Neuronal stem cell (in vitro differentiated cells): ENCODE results near the gene NTMT2. TPM values are rescaled to one million over a fixed set of nuclear protein-coding genes. Genes with fewer than 3 reads are reported as not detected.
A peak's percentile ranks its signal among the peaks of the same experiment; 100 is the strongest.

ENCODE experiments used
- DNase-seq: peaks from one replicate; pipeline ENCODE4 v3.0.0-alpha.2; 2013; ENCODE audit warnings: low spot score
- H2AFZ ChIP-seq: one replicate; pipeline ENCODE4 v1.6.1; 2013; ENCODE audit warnings: mild to moderate bottlenecking, low read length, inconsistent platforms
- H2AK5ac ChIP-seq: 2 replicates; pipeline ENCODE4 v1.6.1; 2013; ENCODE audit warnings: low read depth, mild to moderate bottlenecking, inconsistent platforms, low read length, moderate library complexity, mixed read lengths
- H2BK120ac ChIP-seq: 2 replicates; pipeline ENCODE4 v1.6.1; 2013; ENCODE audit warnings: low read depth, mild to moderate bottlenecking, inconsistent platforms, low read length, moderate library complexity, mixed read lengths
- H2BK12ac ChIP-seq: one replicate; pipeline ENCODE4 v1.6.1; 2013; ENCODE audit warnings: low read length, inconsistent platforms
- H2BK15ac ChIP-seq: 2 replicates; pipeline ENCODE4 v1.6.1; 2013; ENCODE audit warnings: mild to moderate bottlenecking, low read length, inconsistent platforms, mixed read lengths
- H2BK5ac ChIP-seq: one replicate; pipeline ENCODE4 v1.6.1; 2013; ENCODE audit warnings: inconsistent platforms, mild to moderate bottlenecking, low read length, moderate library complexity
- H3K14ac ChIP-seq: one replicate; pipeline ENCODE4 v1.6.1; 2013; ENCODE audit warnings: low read length, inconsistent platforms
- H3K18ac ChIP-seq: 2 replicates; pipeline ENCODE4 v1.6.1; 2013; ENCODE audit warnings: low read length, inconsistent platforms
- H3K23ac ChIP-seq: 2 replicates; pipeline ENCODE4 v1.6.1; 2013; ENCODE audit warnings: low read depth, mild to moderate bottlenecking, mixed read lengths, low read length, inconsistent platforms; ENCODE audit not compliant: poor library complexity
- H3K27ac ChIP-seq: replicated peaks from 3 replicates; pipeline ENCODE4 v1.5.1; 2013; ENCODE audit warnings: low read length, inconsistent platforms
- H3K27me3 ChIP-seq, 3 experiments: 2 replicates each; pipeline ENCODE4 v1.6.1; 2013; ENCODE audit warnings: low read length in 3 of 3, mild to moderate bottlenecking in 2 of 3, inconsistent platforms in 1 of 3, low read depth in 1 of 3, mixed read lengths in 1 of 3, moderate library complexity in 1 of 3; ENCODE audit not compliant: control insufficient read depth in 3 of 3, insufficient read depth in 3 of 3
- H3K36me3 ChIP-seq, 2 donors: replicated peaks in 1 of 2; 2 replicates each; pipeline ENCODE4 v1.6.1; 2013; ENCODE audit warnings: low read length in 2 of 2; ENCODE audit not compliant: control insufficient read depth in 2 of 2, insufficient read depth in 2 of 2
- H3K4ac ChIP-seq: 2 replicates; pipeline ENCODE4 v1.6.1; 2013; ENCODE audit warnings: inconsistent platforms, mild to moderate bottlenecking, low read length, moderate library complexity
- H3K4me1 ChIP-seq, 2 donors: 1 replicate in 1 of 2; 2 replicates in 1 of 2; pipeline ENCODE4 v1.6.1; 2013; ENCODE audit warnings: low read length in 2 of 2, low read depth in 1 of 2; ENCODE audit not compliant: control insufficient read depth in 2 of 2, insufficient read depth in 1 of 2
- H3K4me2 ChIP-seq: one replicate; pipeline ENCODE4 v1.6.1; 2013; ENCODE audit warnings: mild to moderate bottlenecking, low read length, inconsistent platforms; ENCODE audit not compliant: insufficient read depth, poor library complexity, severe bottlenecking
- H3K4me3 ChIP-seq, 2 donors: 2 replicates each; pipeline ENCODE4 v1.5.1; 2013; ENCODE audit warnings: low read length in 2 of 2, mild to moderate bottlenecking in 2 of 2, inconsistent platforms in 1 of 2, moderate library complexity in 1 of 2
- H3K79me1 ChIP-seq: one replicate; pipeline ENCODE4 v1.6.1; 2013; ENCODE audit warnings: low read depth, mild to moderate bottlenecking, inconsistent platforms, low read length, moderate library complexity
- H3K9ac ChIP-seq: one replicate; pipeline ENCODE4 v1.6.1; 2013; ENCODE audit warnings: mild to moderate bottlenecking, low read depth, low read length, inconsistent platforms; ENCODE audit not compliant: poor library complexity
- H3K9me3 ChIP-seq, 2 donors: replicated peaks in 1 of 2; 2 replicates each; pipeline versions ENCODE3 to v1.6.1; 2013; ENCODE audit warnings: low read length in 2 of 2, mild to moderate bottlenecking in 2 of 2, inconsistent platforms in 1 of 2, low read depth in 1 of 2, mixed read lengths in 1 of 2, moderate library complexity in 1 of 2; ENCODE audit not compliant: control insufficient read depth in 2 of 2, insufficient read depth in 1 of 2
- H4K8ac ChIP-seq: one replicate; pipeline ENCODE4 v1.6.1; 2013; ENCODE audit warnings: low read depth, mild to moderate bottlenecking, inconsistent platforms, low read length, moderate library complexity
- H4K91ac ChIP-seq: one replicate; pipeline ENCODE4 v1.6.1; 2013; ENCODE audit warnings: low read length, low read depth, mild to moderate bottlenecking, inconsistent platforms; ENCODE audit not compliant: poor library complexity
- WGBS, 2 donors: extraction: QIAGEN DNeasy Blood & Tissue Kit; methylation state at CpG; one replicate each; pipeline ENCODE4 v1.1.7; 2013; ENCODE audit warnings: missing lambda C conversion rate in 2 of 2, mixed read lengths in 1 of 2; ENCODE audit not compliant: insufficient read length in 2 of 2, insufficient replicate concordance in 1 of 2; ENCODE audit errors: extremely low coverage in 2 of 2; 5-methylcytosine and 5-hydroxymethylcytosine counted together
- polyA plus RNA-seq, 2 experiments: library from polyadenylated mRNA; stranded (reverse); fragments of 200-250 nt; gene quantifications; one replicate each; pipeline ENCODE4 v1.2.3, GENCODE V29; 2013

NTMT2 gene
- polyA plus RNA-seq (2013, experiment 1 of 2), result 0.15 TPM
- 0.06 TPM for polyA plus RNA-seq (2013, experiment 2 of 2)

- no peak within 1 kb of the TSS for H3K4me3 ChIP-seq
- H3K79me1 ChIP-seq, result no peaks in the 10 kb centered on the region
- H4K91ac ChIP-seq, result no peak within 1 kb of the TSS
- no peak within 1 kb of the TSS for H2BK120ac ChIP-seq
- no peak within 1 kb of the TSS for H2BK15ac ChIP-seq
- no peak within 1 kb of the TSS for H3K27ac ChIP-seq
- H2BK12ac ChIP-seq, result no peak within 1 kb of the TSS
- H3K14ac ChIP-seq, result no peak within 1 kb of the TSS
- peaks cover 2 to 7% of the 10 kb centered on the region in 2 donors for H3K9me3 ChIP-seq
- no CpG with 5 or more reads among the region's 8 CpGs for WGBS, 2 donors
- H3K27me3 ChIP-seq, result peaks cover 0 to 22% (median 12%) of the 10 kb centered on the region in 3 experiments
- H3K36me3 ChIP-seq, result no peaks in the 10 kb centered on the region
- no peak within 1 kb of the TSS for H3K4ac ChIP-seq
- no peak within 1 kb of the TSS for H2BK5ac ChIP-seq
- H3K23ac ChIP-seq, result no peak within 1 kb of the TSS
- peak; percentile 42 for DNase-seq
- H4K8ac ChIP-seq, result no peak within 1 kb of the TSS
- no peak within 1 kb of the TSS for H2AFZ ChIP-seq
- peaks cover 3 to 14% of the 10 kb centered on the region in 2 donors for H3K4me1 ChIP-seq
- H3K9ac ChIP-seq, result no peak within 1 kb of the TSS
- H3K4me2 ChIP-seq, result no peak within 1 kb of the TSS
- no peak within 1 kb of the TSS for H3K18ac ChIP-seq
- no peak within 1 kb of the TSS for H2AK5ac ChIP-seq
These were observed at the start of gene NTMT2 for GRCh38 chr1:170145770-170146676. TSS of gene NTMT2 (plus strand) at chr1:170145959. CDS start at chr1:170146108, 149 bp downstream.

- Histone ChIP-seq H2BK120ac (no peak overlapping the region), H3K36me3 (no peaks in the 10 kb centered on the region), H4K8ac (no peak overlapping the region), H3K79me1 (no peaks in the 10 kb centered on the region), H2AFZ (peak overlapping the region; percentile 25), H2BK5ac (no peak overlapping the region), H3K18ac (no peak overlapping the region), H3K27me3 (no peaks in the 10 kb centered on the region), H4K91ac (no peak overlapping the region), H3K4me2 (no peak overlapping the region), H3K27ac (no peak overlapping the region), H2BK12ac (no peak overlapping the region), H3K9ac (no peak overlapping the region), H3K9me3 (no peaks in the 10 kb centered on the region), H3K4ac (no peak overlapping the region), H3K4me1 (peaks cover 0 to 19% of the 10 kb centered on the region in 2 donors), H2BK15ac (no peak overlapping the region), H3K4me3 (no peak overlapping the region), H3K14ac (no peak overlapping the region), H3K23ac (no peak overlapping the region), H2AK5ac (no peak overlapping the region)
- DNase-seq, result no peak
These were observed 49.6 kb upstream of the NTMT2 start for GRCh38 chr1:170095976-170096748.

- H3K18ac ChIP-seq, result no peak overlapping the region
- no peak overlapping the region for H3K14ac ChIP-seq
- H3K4me1 ChIP-seq, result peaks cover 0 to 19% of the 10 kb centered on the region in 2 donors
- H3K27ac ChIP-seq, result no peak overlapping the region
- no peak overlapping the region for H2BK5ac ChIP-seq
- no peak overlapping the region for H2BK12ac ChIP-seq
- H3K9ac ChIP-seq, result no peak overlapping the region
- H3K4ac ChIP-seq, result no peak overlapping the region
- no peak for DNase-seq
- H2BK120ac ChIP-seq, result no peak overlapping the region
- no peaks in the 10 kb centered on the region for H3K27me3 ChIP-seq
- no CpG with 5 or more reads among the region's 4 CpGs for WGBS, 2 donors
- no peaks in the 10 kb centered on the region for H3K9me3 ChIP-seq
- H3K36me3 ChIP-seq, result no peaks in the 10 kb centered on the region
- no peak overlapping the region for H2BK15ac ChIP-seq
- no peak overlapping the region for H3K23ac ChIP-seq
- no peak overlapping the region for H2AK5ac ChIP-seq
- H3K79me1 ChIP-seq, result no peaks in the 10 kb centered on the region
- no peak overlapping the region for H4K8ac ChIP-seq
- peak overlapping the region; percentile 61 for H2AFZ ChIP-seq
- H3K4me3 ChIP-seq, result no peak overlapping the region
- H4K91ac ChIP-seq, result no peak overlapping the region
- no peak overlapping the region for H3K4me2 ChIP-seq
These were observed 48.9 kb upstream of the NTMT2 start for GRCh38 chr1:170096806-170097340.
